WERI-Rb-1 (cell line): ENCODE results near the gene HBE1.
"Not testable (repeated sequence)": the region's sequence is repeated elsewhere in the genome, so short reads cannot be mapped to it uniquely, and the experiment has no call there.

Experiments used
- DNase-seq: peaks from one replicate; pipeline ENCODE4 v3.0.0-alpha.2; 2020
- H3K27ac ChIP-seq: fragments of 250-450 bp; sonication (Bioruptor Pico); 2 replicates; pipeline ENCODE4 v1.5.1; 2020; ENCODE audit warnings: mild to moderate bottlenecking, moderate library complexity
- H3K27me3 ChIP-seq: fragments of 250-450 bp; sonication (Bioruptor Pico); 2 replicates; pipeline ENCODE4 v1.5.1; 2021; ENCODE audit warnings: mild to moderate bottlenecking, low read depth, moderate library complexity; ENCODE audit not compliant: insufficient read depth, severe bottlenecking
- H3K36me3 ChIP-seq: fragments of 250-450 bp; sonication (Bioruptor Pico); 2 replicates; pipeline ENCODE4 v1.5.1; 2020; ENCODE audit warnings: mild to moderate bottlenecking, moderate library complexity
- H3K4me3 ChIP-seq: 2 replicates; pipeline ENCODE4 v1.5.1; 2011; ENCODE audit warnings: low read depth, mild to moderate bottlenecking, control low read depth, low read length
- H3K9me3 ChIP-seq: fragments of 250-450 bp; sonication (Bioruptor Pico); 2 replicates; pipeline ENCODE4 v1.5.1; 2021; ENCODE audit warnings: mild to moderate bottlenecking, moderate library complexity; ENCODE audit not compliant: severe bottlenecking
- CTCF ChIP-seq: IDR thresholded peaks from 2 replicates; pipeline ENCODE4 v1.5.1; 2011; ENCODE audit warnings: low read depth, mild to moderate bottlenecking, control low read depth, inconsistent platforms, low read length

The HBE1 gene

DNA sequence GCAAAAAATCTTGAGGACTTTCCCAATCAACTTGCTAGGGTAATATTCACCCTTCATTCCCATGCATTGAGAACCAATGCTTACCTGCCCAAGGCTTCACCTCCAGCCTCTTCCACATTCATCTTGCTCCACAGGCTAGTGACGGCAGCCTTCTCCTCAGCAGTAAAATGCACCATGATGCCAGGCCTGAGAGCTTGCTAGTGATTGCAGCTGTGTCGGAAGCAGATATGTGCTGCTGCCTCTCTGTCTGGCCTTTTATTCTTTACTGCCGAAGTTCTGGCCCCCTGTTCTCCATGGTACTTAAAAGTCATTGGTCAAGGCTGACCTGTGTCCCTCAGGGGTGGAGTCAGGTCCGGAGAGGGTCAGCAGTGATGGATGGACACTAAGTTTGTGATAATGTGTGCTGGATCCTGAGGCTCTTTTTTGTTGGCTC lies at the start of gene HBE1:
Gene HBE1, minus strand, starts transcription at position 231 of the 433 bp plus-strand sequence. Its CDS starts 55 bp downstream, at position 176.
- no peak within 1 kb of the TSS for H3K4me3 ChIP-seq

GRCh38 chr11:5317292-5317691 lies 47.5 kb upstream of the HBE1 start:
- Histone ChIP-seq H3K4me3 (no peak overlapping the region), H3K27me3 (peaks cover 39% of the 10 kb centered on the region), H3K36me3 (no peaks in the 10 kb centered on the region), H3K9me3 (peaks cover 3% of the 10 kb centered on the region), H3K27ac (no peak overlapping the region)
- no peak for TF ChIP-seq CTCF
- DNase-seq, result no peak

More for the DNA sequence above, at the start of gene HBE1:
- Histone ChIP-seq H3K27me3 (peaks cover 44% of the 10 kb centered on the region), H3K27ac (no peak within 1 kb of the TSS), H3K36me3 (no peaks in the 10 kb centered on the region), H3K9me3 (no peaks in the 10 kb centered on the region)
- TF ChIP-seq CTCF, result no peak
- no peak for DNase-seq

- H3K36me3 ChIP-seq, H3K27ac ChIP-seq, DNase-seq, H3K9me3 ChIP-seq, H3K4me3 ChIP-seq: not testable (repeated sequence)
- H3K27me3 ChIP-seq, result peaks cover 52% of the 10 kb centered on the region
Observed at GRCh38 chr11:5313326-5314023, 43.7 kb upstream of the HBE1 start.

- H3K27me3 ChIP-seq, result peaks cover 58% of the 10 kb centered on the region
- no peak overlapping the region for H3K4me3 ChIP-seq
- DNase-seq, result no peak
- no peaks in the 10 kb centered on the region for H3K36me3 ChIP-seq
- no peak for TF ChIP-seq CTCF
- H3K9me3 ChIP-seq, result peaks cover 3% of the 10 kb centered on the region
- no peak overlapping the region for H3K27ac ChIP-seq
Observed at GRCh38 chr11:5310423-5310822, 40.7 kb upstream of the HBE1 start.

DNA sequence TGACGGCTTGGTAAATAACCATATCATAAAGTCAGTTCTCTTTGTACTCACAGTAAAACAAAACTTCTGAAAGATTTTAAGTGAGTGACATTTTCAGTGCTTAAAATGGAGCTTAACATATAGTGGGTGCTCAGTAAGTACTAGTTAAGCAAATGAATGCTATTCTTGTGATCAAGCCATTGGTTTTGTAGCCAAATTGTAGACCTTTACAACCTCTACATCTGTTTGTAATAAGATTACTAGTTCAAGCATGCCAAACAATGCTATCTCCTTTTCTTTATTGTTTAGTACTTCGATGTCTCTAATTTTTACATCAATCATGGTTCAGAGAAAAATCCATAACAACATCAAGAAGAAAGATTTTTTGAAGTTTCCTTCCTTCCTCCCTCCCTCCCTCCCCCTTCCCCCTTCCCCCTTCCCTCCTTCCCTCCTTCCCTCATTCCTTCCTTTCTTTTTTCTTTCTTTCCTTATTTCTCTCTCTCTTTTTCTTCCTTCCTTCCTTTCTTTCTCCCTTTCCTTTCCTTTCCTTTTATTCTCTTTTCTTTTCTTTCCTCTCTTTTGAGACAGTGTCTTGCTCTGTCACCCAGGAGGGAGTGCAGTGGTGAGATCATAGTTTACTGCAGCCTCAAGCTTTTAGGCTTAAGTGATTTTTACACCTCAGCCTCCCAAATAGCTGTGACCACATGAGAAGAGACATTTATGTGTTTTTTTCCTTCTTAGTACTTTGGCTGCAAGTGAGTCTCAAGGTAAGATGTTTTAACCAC lies 37.7 kb upstream of the HBE1 start:
- no peak for TF ChIP-seq CTCF
- Histone ChIP-seq H3K9me3 (no peaks in the 10 kb centered on the region), H3K27ac (no peak overlapping the region), H3K36me3 (no peaks in the 10 kb centered on the region), H3K4me3 (no peak overlapping the region), H3K27me3 (peaks cover 78% of the 10 kb centered on the region)
- DNase-seq, result no peak

GRCh38 chr11:5304046-5304445 lies 34.3 kb upstream of the HBE1 start:
- TF ChIP-seq CTCF, result no peak
- no peak for DNase-seq
- H3K27me3 ChIP-seq, result peaks cover 79% of the 10 kb centered on the region
- H3K27ac ChIP-seq, result no peak overlapping the region
- H3K9me3 ChIP-seq, result no peaks in the 10 kb centered on the region
- no peaks in the 10 kb centered on the region for H3K36me3 ChIP-seq
- H3K4me3 ChIP-seq, result no peak overlapping the region
